HG03064 (cell line): ENCODE data around the gene PBX3.

Experiments
- ATAC-seq: cut with Tn5 transposase; IDR thresholded peaks from one replicate; pipeline ENCODE4 v1.9.1; 2021; ENCODE audit warnings: low read depth; ENCODE audit not compliant: unreplicated experiment

The PBX3 gene

DNA sequence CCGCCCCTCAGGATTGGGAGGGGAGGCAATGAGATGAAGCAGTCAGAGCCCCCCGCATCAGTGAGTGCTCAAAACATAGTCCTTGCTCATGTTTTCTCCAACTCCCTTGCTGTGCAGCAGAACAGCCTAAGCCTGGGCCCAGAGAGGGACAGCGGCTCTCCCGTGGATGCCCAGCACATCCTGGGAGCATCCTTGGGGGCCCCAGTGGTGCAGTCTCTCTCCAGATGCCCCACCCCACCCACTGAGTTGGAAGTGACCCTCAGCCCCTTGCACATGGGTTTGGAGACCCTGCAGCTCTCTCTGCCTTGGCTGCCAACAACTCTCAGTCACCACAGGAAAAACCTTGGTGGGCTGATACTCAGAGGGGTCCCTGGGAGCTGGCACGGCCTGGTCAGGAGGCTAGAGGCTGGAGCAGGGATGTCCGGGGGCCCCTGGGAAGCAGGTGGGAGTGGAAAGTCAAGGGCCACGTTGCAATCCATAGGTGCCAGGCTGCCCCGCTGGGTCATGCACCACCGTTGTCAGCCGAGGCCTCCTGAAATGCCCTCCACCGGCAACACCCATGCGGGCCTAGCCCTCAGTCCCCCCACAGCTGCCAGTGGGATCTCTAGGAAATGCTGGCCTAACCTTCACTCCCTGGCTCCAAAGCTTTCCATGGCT lies 242.5 kb downstream of the PBX3 start:
- ATAC-seq = no peak

DNA sequence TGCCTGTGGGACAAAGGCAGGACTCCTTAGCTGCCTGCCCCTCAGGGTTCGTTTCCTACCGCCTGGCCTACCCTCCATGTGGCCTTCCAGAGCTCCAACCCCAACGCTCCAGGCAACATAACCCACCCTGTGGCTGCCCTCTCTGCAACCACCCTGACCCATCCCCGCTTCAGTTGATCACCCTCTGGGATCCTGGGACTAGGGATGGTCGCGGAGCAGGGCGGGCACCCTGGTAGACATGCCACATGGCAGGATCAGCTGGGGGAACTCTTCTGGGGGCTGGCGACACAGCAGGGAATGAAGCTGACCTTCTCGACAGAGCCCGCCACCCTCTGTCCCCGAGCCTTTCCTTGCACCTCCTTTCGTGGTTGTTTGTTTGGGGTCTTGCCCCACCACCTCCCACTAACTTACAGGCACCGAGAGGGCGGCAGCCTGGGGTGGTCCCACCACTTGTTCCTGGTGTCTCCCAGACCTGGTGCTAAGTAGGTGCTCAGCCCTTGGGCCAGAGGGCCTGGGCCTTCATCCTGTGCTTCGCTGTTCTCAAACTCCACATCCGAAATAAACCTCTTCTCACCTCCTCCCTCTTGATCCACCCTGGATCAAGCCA lies 243.1 kb downstream of the PBX3 start:
- ATAC-seq = no peak

- ATAC-seq = no peak
Measured at GRCh38 chr9:125990793-125991220, 243.6 kb downstream of the PBX3 start.

DNA sequence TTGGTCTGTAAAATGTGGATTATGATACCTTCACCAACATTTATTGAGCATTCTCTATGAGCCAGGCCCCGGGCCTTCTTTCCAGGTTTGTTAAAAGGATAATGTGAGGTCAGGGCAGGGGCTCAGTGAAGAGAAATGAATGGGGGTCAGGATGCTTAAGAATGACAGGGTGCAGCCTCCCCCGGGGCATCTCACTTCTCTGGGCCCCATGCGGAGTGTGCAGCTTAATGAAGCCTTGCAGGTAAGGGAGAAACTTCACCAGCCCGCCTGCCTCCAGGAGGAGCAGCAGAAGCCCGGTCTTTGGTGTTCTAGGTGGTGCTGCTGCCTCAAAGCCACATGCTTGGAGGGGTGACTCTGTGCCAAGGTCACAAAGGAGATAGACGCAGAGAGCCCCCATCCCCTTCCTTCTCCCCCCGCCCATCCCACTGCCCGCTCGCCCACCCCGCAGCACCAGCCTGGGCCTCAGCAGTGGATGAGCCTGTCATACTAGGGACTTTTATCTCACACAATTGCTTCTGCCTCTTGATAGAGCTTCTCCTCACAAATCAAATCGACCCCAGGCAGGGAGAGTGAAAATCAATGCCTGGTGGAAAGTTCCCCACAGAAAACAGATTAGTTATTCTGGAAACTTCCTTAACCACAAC lies 244.8 kb downstream of the PBX3 start:
- no peak for ATAC-seq

DNA sequence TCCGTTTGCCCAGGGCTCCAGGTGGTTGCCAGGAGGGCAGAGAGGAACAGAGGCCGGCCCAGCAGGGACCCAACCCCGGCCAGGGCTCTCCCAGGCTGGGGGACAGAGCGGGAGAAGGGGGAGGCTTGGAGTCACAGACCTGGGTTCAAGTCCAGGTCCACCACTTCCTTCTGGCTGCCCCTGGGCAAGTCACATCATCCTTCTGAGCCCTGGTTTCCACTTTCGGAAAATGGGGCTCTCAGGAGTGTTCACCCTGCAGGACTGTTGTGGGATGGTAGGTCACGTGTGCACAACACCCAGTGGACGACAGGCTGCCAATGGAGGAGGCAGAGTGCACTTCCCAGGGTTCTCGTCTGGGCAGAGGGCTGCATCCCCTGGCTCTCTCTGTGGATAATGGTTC lies 245.4 kb downstream of the PBX3 start:
- no peak for ATAC-seq

- ATAC-seq = no peak
Measured at GRCh38 chr9:125993466-125993865, 246.3 kb downstream of the PBX3 start.

DNA sequence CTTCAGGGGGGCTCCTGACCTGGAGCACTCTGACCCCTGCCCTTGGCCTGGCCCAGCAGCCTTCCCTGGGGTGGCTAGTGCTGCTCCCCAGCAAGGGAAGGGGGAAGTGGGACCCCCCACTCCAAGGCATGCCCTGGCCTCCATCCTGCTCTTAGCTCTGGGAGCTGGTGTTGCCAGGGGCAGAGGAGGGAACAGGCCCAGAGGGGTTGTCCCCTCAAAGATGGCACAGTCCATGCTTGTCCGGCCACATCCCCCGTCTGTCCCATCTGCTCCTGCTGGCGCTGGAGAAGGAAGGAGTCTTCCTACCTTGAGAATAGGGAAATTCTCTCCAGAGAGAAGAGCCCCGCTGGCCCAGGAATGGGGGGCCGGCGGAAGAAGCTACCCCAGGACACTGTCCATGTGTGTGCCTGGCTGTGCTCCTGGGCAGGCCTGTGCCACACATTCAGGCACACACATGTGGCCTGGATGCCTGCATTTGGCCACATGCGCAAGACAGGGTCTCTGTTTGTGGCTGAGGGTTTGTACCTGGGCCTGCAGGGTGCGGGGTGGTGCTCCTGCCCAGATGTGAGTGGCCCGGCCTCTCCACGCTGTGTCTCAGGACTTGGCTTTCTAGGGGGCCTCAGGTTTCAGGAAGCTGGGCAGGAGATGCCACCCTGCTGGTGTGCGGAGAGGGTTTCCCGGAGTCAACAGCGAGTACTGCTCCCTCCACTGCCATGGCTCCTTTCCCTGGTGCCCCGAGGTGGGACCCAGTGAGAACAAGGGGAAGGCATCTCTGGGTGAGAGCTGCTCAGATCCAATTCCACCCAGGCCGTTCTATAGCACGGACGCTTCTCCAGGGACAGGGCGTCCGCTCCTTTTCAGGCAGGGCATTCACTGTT lies 247.1 kb downstream of the PBX3 start:
- no peak for ATAC-seq

- no peak for ATAC-seq
Measured at GRCh38 chr9:125995006-125995405, 247.8 kb downstream of the PBX3 start.

DNA sequence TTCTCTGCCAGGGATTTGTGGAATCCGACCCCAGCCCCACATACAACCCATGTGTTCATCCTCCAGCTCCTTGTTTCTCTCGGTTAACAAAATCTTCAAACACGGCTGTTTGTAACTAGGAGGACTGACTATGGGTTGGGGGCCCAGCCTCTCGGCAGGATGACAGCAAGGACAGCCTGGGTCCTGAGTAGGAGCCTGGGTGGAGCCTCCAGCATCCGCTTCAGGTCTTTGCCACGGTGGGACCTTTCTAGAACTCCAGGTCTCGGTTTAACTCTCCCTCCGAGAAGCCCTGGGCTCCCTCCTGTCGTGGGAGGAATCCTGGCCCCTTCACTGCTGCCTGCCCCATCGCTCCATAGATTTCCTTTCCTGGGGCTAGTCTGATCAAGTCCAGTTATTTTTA lies 248.5 kb downstream of the PBX3 start:
- ATAC-seq = no peak

GRCh38 chr9:125996791-125997190 lies 249.6 kb downstream of the PBX3 start:
- no peak for ATAC-seq

DNA sequence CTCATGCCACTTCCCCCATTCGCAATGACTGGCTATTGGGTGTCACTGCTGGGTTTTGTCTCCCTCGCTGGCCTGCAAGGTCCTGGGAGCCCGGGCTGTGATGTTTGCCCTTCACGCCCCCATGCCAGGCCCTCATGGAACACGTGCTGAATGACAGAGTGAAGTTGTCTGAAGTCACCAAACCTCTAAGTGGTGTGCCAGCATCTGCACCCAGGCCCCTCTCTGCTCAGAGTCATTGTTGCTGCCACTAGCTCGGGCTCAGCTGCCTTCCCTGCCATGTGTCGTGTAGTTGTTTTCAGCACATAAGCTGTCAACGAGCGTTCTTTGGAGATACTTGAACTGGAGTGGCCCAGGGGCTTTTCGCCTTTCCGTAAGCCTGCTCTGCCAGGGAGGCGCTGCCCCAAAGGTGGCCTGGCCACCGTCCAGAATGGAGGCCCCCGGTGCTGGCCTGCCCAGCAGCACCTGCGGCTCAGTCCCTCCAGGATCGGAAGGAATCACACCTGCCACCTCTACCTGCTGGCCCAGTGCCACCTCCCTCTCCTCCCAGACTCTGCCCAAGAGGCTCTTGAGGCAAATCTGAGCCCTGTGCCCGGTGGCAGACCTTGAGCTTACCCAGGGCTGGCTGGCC lies 250.1 kb downstream of the PBX3 start:
- ATAC-seq = no peak

DNA sequence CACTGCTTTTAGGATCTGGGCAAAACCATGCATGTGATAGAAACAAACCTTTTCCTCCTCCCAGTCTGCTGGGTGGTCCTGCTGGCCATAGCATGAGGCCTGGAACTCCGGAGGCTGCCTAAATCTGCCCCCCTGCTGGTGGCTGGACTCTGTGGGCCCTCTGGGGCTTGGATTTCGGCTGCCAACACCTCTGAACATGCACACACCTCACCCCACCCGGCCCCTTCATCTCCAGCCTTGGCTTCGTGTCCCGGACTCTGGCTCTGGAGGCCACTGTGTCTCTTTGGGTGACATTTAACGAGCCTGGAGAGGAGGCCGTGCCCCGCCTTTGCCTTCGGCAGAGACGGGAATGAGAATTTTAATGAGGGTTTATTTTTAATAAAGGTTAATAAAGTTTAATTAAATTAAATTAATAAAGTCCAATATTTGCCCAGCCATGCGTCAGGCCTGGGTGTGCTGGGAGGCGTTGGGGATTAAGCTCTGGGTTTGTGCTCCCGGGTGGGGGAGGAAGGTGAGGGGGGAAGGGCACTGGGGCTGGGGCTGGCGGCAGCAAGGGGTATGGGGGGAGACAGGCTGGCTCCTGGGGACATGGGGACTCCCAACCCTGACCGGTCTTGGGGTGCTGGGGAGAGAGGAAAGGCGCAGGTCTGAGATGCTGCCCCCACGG lies 251.8 kb downstream of the PBX3 start:
- no peak for ATAC-seq

DNA sequence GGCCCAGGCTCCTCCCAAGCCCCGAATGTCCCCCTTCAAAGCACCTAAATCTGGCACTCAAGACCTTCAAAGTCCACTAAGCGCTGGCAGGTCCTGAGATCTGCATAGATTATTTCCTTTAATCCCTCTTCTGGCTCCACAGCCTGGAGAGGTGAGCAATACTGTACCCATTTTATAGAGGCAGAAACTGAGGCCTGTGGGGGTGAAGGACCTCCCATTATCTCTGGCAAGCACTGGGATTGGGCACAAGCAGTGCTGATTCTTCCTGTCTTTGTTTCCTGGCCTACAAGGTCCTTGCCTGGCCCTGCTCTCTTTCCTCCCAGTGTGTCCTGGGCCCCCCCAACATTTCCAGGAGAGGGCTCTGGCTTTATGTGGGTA lies 252.3 kb downstream of the PBX3 start:
- no peak for ATAC-seq

DNA sequence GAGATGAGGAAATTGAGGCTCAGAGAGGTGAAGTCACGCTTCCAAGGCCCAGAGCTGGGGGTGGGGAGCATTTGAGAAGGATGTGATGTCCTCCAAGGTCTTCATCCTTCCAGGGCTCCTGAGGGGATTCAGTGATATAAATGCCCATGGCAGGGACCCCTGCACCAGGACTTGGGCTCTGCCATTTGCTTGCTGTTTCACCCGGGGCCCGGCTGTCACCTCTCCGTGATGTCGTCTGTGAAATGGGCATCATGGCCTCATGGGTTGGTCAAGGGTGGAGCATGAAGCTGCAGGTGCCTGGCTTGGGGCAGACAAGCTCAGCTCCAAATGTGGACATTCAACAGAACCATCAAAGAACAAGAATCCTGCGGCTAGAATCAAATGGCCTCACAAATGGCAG lies 253.1 kb downstream of the PBX3 start:
- no peak for ATAC-seq

- no peak for ATAC-seq
Measured at GRCh38 chr9:126000731-126001580, 253.8 kb downstream of the PBX3 start.

DNA sequence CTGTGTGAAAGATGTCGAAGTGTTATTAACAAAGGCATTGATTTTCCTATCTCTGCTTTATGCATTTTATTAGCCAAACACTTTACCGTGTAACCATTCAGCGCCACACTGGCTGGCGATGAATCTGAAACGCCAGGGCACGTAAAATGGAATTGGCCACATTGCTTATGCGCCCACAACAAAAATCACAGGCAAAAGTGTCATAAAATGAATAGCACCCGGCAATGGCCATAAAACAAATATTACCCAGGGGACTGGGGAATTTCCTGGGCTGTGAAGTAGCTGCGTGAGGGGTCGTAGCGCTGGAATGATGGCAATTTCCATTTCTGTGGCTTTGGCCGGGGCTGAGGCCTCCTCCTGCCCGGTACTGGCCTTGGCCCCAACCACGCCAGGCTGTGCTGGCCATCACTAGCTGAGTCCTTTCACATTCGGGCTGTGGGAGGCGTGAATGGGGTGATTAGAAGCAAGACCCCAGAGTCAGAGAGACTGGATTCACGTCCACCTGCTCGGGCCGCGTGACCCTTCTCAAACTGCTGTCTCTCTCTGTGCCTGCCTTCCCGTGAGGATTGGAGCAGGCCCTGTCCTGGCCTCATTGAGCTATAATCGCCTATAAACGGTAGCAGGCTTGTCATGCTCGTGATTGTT lies 254.5 kb downstream of the PBX3 start:
- ATAC-seq = no peak

DNA sequence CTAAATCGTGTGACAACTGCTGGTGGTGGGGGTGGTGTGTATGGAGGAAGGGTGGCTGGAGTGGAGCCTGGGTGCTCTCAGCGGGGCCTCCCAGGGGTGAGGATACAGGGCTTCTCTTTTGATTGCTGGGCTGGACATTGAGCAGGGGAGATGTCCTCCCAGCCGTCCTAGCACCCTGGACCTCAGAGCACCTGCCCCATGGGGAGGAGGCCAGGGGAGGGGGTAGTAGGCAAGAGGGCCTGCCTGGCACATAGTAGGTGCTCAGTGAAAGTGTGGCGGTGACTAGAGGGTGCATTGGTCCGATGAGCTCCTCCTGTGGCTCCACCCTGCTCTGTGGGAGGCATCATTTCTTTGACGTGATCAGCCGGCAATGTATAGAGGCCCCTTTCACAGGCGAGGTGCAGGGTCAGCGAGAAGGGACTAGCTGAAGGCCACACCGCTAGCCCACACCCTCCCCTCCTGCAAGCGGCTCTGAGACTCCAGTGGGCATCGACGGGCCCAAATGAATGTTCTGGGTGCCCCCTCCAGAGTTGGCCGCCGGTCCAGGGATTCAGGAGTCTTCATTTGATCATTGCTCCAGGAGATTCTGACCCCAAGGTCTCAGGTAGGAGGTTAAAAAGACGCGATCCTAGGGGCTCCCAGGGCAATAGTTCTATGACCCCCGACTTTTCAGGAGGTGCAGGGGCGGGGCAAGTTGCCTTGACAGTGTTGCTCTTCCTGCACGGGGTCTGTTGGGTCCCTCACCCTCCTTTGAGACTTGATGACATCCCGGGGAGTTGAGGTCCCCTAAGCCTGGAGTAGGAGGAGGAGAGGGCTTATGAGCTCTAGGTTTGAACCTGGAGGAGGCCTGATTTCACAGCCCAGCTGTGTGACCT lies 255.5 kb downstream of the PBX3 start:
- ATAC-seq = no peak

DNA sequence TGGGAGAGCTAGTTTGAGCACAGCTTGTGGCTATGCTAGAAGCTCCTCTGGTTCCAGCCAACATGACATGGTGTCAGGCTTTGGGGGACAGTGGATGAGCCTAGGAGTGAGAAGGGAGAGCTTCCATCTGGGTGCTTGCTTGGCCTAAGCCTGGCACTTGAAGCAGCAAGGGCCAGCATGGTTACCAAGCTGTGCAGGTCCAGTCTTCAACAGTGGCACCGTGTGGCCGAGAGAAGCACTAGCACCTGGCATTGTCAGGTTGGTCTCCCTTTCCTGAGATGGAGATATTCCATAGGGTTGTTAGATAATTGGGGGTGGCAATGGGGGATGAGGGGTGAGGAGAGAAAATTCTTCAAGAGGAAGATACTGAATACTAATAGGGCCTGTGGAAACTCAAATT lies 261.9 kb downstream of the PBX3 start:
- ATAC-seq = no peak
